GM13977 (cell line): ENCODE data around the gene IGF2BP1.

Source experiments
- DNase-seq: peaks from one replicate; pipeline ENCODE4 v3.0.0; 2012; ENCODE audit warnings: low spot score
- CTCF ChIP-seq: IDR thresholded peaks from 2 replicates; pipeline ENCODE4 v1.5.1; 2012; ENCODE audit warnings: mild to moderate bottlenecking, control low read depth; ENCODE audit not compliant: insufficient read depth; ENCODE audit errors: extremely low read depth, missing control alignments
- in situ Hi-C: fragments of 300-500 bp; cut with MboI; formaldehyde crosslinking; loops from one replicate; pipeline ENCODE4 v1.12.0; 2022; ENCODE audit warnings: low sequenced_read_pairs, low pct_unique_long_range_greater_than_20kb, mixed read lengths, inconsistent platforms; ENCODE audit not compliant: unreplicated experiment

IGF2BP1 gene

GRCh38 chr17:48989100-48989499 lies 8.1 kb upstream of the IGF2BP1 start:
- in situ Hi-C loops = no loop called here
- no peak for DNase-seq
- TF ChIP-seq CTCF = no peak

- in situ Hi-C loops = no loop called here
- no peak for TF ChIP-seq CTCF
- no peak for DNase-seq
These were observed 6.3 kb upstream of the IGF2BP1 start for GRCh38 chr17:48990882-48991357.

GRCh38 chr17:48992444-48992843 lies 4.7 kb upstream of the IGF2BP1 start:
- in situ Hi-C loops = no loop called here
- DNase-seq = no peak
- TF ChIP-seq CTCF = no peak

GRCh38 chr17:48993305-48993704 lies 3.9 kb upstream of the IGF2BP1 start:
- TF ChIP-seq CTCF = no peak
- no peak for DNase-seq
- in situ Hi-C loops = no loop called here

- in situ Hi-C loops = no loop called here
- no peak for DNase-seq
- TF ChIP-seq CTCF = no peak
These were observed 3.2 kb upstream of the IGF2BP1 start for GRCh38 chr17:48993951-48994350.

GRCh38 chr17:48994549-48995303 lies 2.5 kb upstream of the IGF2BP1 start:
- TF ChIP-seq CTCF = no peak
- in situ Hi-C loops = no loop called here
- DNase-seq = no peak
